ENCODE data around the gene CRYM.
"Not testable (repeated sequence)": the region's sequence is repeated elsewhere in the genome, so short reads cannot be mapped to it uniquely, and the experiment has no call there.

CRYM gene

DNA sequence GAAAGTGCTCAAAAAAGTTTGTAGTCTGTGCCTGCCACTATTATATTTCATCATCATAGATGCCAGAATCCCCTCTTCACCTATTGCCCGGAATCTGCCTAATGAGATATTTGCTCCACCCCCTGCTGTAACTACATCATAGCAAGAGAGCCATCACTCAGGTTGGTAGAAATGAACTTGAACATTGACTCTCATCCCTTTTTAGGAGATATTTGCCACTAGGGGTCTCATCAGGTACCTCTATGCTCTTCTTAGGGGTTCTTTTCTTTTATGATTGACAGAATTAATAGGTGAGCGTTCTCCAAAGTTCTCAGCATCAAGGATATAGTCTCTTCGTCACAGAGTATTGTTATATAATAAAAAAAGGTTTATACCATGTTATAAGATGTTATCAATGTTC lies 24.6 kb downstream of the CRYM start:
- H3K27ac ChIP-seq = no peak overlapping the region
- TF ChIP-seq, protein P1, sequence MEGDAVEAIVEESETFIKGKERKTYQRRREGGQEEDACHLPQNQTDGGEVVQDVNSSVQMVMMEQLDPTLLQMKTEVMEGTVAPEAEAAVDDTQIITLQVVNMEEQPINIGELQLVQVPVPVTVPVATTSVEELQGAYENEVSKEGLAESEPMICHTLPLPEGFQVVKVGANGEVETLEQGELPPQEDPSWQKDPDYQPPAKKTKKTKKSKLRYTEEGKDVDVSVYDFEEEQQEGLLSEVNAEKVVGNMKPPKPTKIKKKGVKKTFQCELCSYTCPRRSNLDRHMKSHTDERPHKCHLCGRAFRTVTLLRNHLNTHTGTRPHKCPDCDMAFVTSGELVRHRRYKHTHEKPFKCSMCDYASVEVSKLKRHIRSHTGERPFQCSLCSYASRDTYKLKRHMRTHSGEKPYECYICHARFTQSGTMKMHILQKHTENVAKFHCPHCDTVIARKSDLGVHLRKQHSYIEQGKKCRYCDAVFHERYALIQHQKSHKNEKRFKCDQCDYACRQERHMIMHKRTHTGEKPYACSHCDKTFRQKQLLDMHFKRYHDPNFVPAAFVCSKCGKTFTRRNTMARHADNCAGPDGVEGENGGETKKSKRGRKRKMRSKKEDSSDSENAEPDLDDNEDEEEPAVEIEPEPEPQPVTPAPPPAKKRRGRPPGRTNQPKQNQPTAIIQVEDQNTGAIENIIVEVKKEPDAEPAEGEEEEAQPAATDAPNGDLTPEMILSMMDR (conservative IDR thresholded peaks at IDR 0.05) = no peak
- TF ChIP-seq ZFX (IDR thresholded peaks at IDR 0.05) = no peak

DNA sequence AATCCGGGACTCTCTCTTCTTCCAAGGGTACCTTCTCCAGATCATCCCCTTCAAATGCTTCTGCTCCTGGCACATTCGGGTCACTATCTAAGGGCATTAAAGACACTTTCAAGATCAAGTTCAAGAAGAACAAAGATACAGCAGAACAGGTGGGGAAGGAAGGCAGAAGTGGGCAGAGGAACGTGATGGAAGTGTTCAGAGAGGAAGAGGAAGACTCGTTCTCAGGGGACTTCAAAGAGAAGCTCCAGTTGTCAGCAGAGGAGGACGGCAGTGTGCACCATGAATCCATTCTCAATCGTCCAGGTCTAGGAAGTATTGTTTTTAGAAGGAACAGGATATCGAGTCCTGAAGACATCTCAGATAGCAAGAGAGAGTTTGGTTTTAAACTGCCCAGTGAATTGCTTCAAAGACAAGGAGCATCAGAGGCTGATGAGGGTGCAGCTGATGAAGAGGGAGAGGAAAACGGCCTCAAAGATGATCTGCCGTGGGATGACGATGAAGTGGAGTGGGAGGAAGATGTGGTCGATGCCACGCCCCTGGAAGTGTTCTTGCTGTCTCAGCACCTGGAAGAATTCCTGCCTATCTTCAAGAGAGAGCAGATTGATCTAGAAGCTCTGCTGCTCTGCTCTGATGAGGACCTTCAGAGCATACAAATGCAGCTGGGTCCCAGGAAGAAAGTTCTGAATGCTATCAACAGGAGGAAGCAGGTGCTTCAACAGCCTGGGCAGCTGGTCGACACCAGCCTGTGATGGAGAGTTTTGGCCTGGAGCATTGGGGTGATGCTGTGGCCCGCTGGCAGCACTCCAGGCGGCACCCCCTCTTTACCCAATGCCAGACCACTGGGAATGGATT lies 27.8 kb downstream of the CRYM start:
- no peak overlapping the region for H3K27ac ChIP-seq
- TF ChIP-seq, protein P1 (conservative IDR thresholded peaks at IDR 0.05) = no peak
- no peak for TF ChIP-seq ZFX (IDR thresholded peaks at IDR 0.05)

GRCh38 chr16:21248179-21248578 lies 29.9 kb downstream of the CRYM start:
- not testable (repeated sequence) for H3K27ac ChIP-seq

- TF ChIP-seq, protein P1 (conservative IDR thresholded peaks at IDR 0.05) = no peak
- TF ChIP-seq ZFX (IDR thresholded peaks at IDR 0.05) = no peak
- peak overlapping the region; percentile 62; the same call in 1 of the 2 replicates for H3K27ac ChIP-seq
Measured at GRCh38 chr16:21244518-21245215, 33.4 kb downstream of the CRYM start.

- H3K27ac ChIP-seq = no peak overlapping the region
- TF ChIP-seq, protein P1 (conservative IDR thresholded peaks at IDR 0.05) = no peak
- TF ChIP-seq ZFX (IDR thresholded peaks at IDR 0.05) = no peak
Measured at GRCh38 chr16:21242756-21243155, 35.3 kb downstream of the CRYM start.

- TF ChIP-seq ZFX (IDR thresholded peaks at IDR 0.05) = no peak
- TF ChIP-seq, protein P1 (conservative IDR thresholded peaks at IDR 0.05) = no peak
- H3K27ac ChIP-seq = no peak overlapping the region
Measured at GRCh38 chr16:21239646-21240045, 38.4 kb downstream of the CRYM start.

- no peak overlapping the region for H3K27ac ChIP-seq
- TF ChIP-seq, protein P1 (conservative IDR thresholded peaks at IDR 0.05) = no peak
- no peak for TF ChIP-seq ZFX (IDR thresholded peaks at IDR 0.05)
Measured at GRCh38 chr16:21236831-21237230, 41.3 kb downstream of the CRYM start.
